Measurements from ENCODE around the gene NRN1. TPM values are rescaled to one million over a fixed set of nuclear protein-coding genes. Genes with fewer than 3 reads are reported as not detected.

The NRN1 gene
- total and polyA plus RNA-seq, 10 of the 15 experiments (the other 5 are each of a cell fraction or from before 2014, with no cell fraction given), result 0.13 to 22.6 (median 0.23) TPM; not detected in 1

DNA sequence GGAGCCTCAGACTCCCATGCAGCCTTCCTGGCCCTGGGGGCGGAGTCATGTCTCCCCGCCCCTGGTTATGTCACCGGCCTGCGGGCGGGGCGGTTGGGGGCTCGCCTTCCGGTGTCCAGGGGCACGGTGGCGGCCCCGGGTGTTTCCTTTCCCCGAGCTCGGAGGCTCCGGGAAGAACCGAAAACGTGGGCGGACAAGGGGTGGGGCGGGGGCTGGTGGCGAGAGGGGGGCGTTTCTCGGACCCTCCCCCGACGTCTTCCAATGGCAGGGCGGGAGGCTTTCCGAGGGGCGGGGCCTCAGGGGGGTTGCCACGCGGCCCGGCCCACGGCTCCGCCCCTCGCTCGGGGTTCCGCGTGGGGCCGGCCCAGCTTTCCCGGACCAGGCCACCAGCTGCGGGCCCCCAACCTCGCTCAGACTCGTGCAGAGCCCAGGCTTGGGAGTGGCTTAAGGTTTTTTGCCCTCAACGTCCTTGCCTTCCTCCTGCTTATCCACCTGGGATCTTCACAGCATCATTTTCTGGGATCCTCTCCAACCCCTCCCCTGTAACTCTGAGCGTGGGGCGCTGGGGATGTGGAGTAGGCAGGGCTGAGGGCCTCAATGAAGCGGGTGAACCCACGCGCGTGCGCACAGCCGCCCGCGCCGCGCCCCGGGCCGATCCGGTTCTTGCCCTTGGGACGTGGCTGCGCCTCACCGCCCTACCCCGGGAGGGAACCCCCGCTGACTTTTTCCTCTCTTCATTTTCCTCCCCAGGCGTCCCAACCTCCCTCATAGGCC is 2.1 kb upstream of the NRN1 start (continued):
- TF ChIP-seq HDAC6 (IDR thresholded peaks at IDR 0.05; ENCODE audit: unreplicated experiment), result no peak
- no peak for TF ChIP-seq CHD1 (IDR thresholded peaks at IDR 0.05; ENCODE audit: low read depth, low read length)
- peak; percentile 42; the same call in 1 of the 2 replicates for TF ChIP-seq LARP7 (IDR thresholded peaks at IDR 0.05)
- TF ChIP-seq POLR2AphosphoS5 (IDR thresholded peaks at IDR 0.05; ENCODE audit: low read length), result no peak
- TF ChIP-seq, protein P1, sequence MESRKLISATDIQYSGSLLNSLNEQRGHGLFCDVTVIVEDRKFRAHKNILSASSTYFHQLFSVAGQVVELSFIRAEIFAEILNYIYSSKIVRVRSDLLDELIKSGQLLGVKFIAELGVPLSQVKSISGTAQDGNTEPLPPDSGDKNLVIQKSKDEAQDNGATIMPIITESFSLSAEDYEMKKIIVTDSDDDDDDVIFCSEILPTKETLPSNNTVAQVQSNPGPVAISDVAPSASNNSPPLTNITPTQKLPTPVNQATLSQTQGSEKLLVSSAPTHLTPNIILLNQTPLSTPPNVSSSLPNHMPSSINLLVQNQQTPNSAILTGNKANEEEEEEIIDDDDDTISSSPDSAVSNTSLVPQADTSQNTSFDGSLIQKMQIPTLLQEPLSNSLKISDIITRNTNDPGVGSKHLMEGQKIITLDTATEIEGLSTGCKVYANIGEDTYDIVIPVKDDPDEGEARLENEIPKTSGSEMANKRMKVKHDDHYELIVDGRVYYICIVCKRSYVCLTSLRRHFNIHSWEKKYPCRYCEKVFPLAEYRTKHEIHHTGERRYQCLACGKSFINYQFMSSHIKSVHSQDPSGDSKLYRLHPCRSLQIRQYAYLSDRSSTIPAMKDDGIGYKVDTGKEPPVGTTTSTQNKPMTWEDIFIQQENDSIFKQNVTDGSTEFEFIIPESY (IDR thresholded peaks at IDR 0.05), result no peak
- TF ChIP-seq, protein P2, sequence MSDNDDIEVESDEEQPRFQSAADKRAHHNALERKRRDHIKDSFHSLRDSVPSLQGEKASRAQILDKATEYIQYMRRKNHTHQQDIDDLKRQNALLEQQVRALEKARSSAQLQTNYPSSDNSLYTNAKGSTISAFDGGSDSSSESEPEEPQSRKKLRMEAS (IDR thresholded peaks at IDR 0.05; ENCODE audit: low read depth, low read length), result no peak
- TF ChIP-seq, protein P3, sequence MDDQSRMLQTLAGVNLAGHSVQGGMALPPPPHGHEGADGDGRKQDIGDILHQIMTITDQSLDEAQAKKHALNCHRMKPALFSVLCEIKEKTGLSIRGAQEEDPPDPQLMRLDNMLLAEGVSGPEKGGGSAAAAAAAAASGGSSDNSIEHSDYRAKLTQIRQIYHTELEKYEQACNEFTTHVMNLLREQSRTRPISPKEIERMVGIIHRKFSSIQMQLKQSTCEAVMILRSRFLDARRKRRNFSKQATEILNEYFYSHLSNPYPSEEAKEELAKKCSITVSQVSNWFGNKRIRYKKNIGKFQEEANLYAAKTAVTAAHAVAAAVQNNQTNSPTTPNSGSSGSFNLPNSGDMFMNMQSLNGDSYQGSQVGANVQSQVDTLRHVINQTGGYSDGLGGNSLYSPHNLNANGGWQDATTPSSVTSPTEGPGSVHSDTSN (IDR thresholded peaks at IDR 0.05; ENCODE audit: insufficient replicate concordance, low read depth, low read length), result no peak
- peak; percentile 27; the same call in 1 of the 2 replicates for TF ChIP-seq DPF2 (IDR thresholded peaks at IDR 0.05)
- no peak for TF ChIP-seq NR2C2 (IDR thresholded peaks at IDR 0.05; ENCODE audit: borderline replicate concordance, control insufficient read depth, insufficient read length, low read depth)
- no peak for TF ChIP-seq ZNF384 (IDR thresholded peaks at IDR 0.05; ENCODE audit: borderline replicate concordance, low read depth, low read length)
- no peak for TF ChIP-seq SUZ12 (IDR thresholded peaks at IDR 0.05; ENCODE audit: unreplicated experiment)
- TF ChIP-seq, protein P4, sequence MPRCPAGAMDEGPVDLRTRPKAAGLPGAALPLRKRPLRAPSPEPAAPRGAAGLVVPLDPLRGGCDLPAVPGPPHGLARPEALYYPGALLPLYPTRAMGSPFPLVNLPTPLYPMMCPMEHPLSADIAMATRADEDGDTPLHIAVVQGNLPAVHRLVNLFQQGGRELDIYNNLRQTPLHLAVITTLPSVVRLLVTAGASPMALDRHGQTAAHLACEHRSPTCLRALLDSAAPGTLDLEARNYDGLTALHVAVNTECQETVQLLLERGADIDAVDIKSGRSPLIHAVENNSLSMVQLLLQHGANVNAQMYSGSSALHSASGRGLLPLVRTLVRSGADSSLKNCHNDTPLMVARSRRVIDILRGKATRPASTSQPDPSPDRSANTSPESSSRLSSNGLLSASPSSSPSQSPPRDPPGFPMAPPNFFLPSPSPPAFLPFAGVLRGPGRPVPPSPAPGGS (IDR thresholded peaks at IDR 0.05; ENCODE audit: borderline replicate concordance, insufficient read depth, low read depth, low read length, poor library complexity, severe bottlenecking), result no peak
- TF ChIP-seq, protein P5, sequence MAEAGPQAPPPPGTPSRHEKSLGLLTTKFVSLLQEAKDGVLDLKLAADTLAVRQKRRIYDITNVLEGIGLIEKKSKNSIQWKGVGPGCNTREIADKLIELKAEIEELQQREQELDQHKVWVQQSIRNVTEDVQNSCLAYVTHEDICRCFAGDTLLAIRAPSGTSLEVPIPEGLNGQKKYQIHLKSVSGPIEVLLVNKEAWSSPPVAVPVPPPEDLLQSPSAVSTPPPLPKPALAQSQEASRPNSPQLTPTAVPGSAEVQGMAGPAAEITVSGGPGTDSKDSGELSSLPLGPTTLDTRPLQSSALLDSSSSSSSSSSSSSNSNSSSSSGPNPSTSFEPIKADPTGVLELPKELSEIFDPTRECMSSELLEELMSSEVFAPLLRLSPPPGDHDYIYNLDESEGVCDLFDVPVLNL (IDR thresholded peaks at IDR 0.05; ENCODE audit: low read depth, low read length), result no peak
- TF ChIP-seq, protein P6, sequence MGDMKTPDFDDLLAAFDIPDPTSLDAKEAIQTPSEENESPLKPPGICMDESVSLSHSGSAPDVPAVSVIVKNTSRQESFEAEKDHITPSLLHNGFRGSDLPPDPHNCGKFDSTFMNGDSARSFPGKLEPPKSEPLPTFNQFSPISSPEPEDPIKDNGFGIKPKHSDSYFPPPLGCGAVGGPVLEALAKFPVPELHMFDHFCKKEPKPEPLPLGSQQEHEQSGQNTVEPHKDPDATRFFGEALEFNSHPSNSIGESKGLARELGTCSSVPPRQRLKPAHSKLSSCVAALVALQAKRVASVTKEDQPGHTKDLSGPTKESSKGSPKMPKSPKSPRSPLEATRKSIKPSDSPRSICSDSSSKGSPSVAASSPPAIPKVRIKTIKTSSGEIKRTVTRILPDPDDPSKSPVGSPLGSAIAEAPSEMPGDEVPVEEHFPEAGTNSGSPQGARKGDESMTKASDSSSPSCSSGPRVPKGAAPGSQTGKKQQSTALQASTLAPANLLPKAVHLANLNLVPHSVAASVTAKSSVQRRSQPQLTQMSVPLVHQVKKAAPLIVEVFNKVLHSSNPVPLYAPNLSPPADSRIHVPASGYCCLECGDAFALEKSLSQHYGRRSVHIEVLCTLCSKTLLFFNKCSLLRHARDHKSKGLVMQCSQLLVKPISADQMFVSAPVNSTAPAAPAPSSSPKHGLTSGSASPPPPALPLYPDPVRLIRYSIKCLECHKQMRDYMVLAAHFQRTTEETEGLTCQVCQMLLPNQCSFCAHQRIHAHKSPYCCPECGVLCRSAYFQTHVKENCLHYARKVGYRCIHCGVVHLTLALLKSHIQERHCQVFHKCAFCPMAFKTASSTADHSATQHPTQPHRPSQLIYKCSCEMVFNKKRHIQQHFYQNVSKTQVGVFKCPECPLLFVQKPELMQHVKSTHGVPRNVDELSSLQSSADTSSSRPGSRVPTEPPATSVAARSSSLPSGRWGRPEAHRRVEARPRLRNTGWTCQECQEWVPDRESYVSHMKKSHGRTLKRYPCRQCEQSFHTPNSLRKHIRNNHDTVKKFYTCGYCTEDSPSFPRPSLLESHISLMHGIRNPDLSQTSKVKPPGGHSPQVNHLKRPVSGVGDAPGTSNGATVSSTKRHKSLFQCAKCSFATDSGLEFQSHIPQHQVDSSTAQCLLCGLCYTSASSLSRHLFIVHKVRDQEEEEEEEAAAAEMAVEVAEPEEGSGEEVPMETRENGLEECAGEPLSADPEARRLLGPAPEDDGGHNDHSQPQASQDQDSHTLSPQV (IDR thresholded peaks at IDR 0.05), result no peak
- TF ChIP-seq RELA (IDR thresholded peaks at IDR 0.05; ENCODE audit: borderline replicate concordance, partially characterized antibody), result no peak
- TF ChIP-seq NFIC (IDR thresholded peaks at IDR 0.05; ENCODE audit: low read depth, low read length), result no peak
- no peak for TF ChIP-seq BCL11A (IDR thresholded peaks at IDR 0.05; ENCODE audit: low read depth, low read length)
- TF ChIP-seq MEF2A (IDR thresholded peaks at IDR 0.05; ENCODE audit: insufficient read depth, low read depth, low read length), result no peak
- no peak for TF ChIP-seq SMAD5 (IDR thresholded peaks at IDR 0.05; ENCODE audit: low read depth)
- peak; percentile 69; the same call in 1 of the 2 replicates for TF ChIP-seq BACH1 (IDR thresholded peaks at IDR 0.05; ENCODE audit: borderline replicate concordance)
